HepG2 (cell line): Measurements from ENCODE around the gene MNAT1. TPM values are rescaled to one million over a fixed set of nuclear protein-coding genes. Genes with fewer than 3 reads are reported as not detected.

Experiments used
- ATAC-seq: fragments of 200-7000 bp; cut with Tn5 transposase; 3 replicates; pipeline ENCODE4 v1.9.1; 2020; ENCODE audit warnings: mild to moderate bottlenecking, moderate library complexity
- BruUV-seq: library from RNA; stranded (reverse); fragments of 400-500 nt; replicated peaks from 2 replicates; lab custom pipeline; 2021; lab: Mats Ljungman, UMichigan
- CTCF ChIA-PET: fragments of 300-600 bp; formaldehyde crosslinking; extraction: SDS; loops from one replicate; lab custom pipeline; 2021; ENCODE audit warnings: low total read pairs, inconsistent platforms, low intra/inter-chr PET ratio; lab: Yijun Ruan, JAX
- POLR2A ChIA-PET: fragments of 350-600 bp; sonication (Branson Sonifier 250); formaldehyde crosslinking; loops from one replicate; lab custom pipeline; 2020; ENCODE audit warnings: antibody characterized with exemption, inconsistent platforms; lab: Yijun Ruan, JAX
- DNase-seq: peaks from one replicate; pipeline ENCODE4 v3.0.0-alpha.2; 2015; ENCODE audit warnings: low spot score
- FAIRE-seq: peaks from 3 replicates; lab custom pipeline; 2011; peaks lifted over from hg19 to GRCh38; lab: Jason Lieb, UNC
- H2AFZ ChIP-seq: one replicate; pipeline ENCODE4 v1.6.1; 2011; ENCODE audit warnings: low read length, inconsistent platforms
- H3K27ac ChIP-seq: fragments of 300-600 bp; 3 replicates; pipeline ENCODE4 v1.8.0; 2011; ENCODE audit warnings: mixed run types, mild to moderate bottlenecking, mixed read lengths, low read length, inconsistent platforms; ENCODE audit not compliant: insufficient read depth; ENCODE audit errors: extremely low read length
- H3K27me3 ChIP-seq, 2 experiments: fragments of 200-600 bp in 1 of 2; 2 replicates in 1 of 2; 3 replicates in 1 of 2; pipeline versions ENCODE4 v1.6.0 to v1.8.0; 2011; ENCODE audit warnings: low read length in 2 of 2, mild to moderate bottlenecking in 2 of 2, moderate library complexity in 2 of 2, inconsistent platforms in 1 of 2; ENCODE audit not compliant: insufficient read depth in 2 of 2, control insufficient read depth in 1 of 2
- H3K36me3 ChIP-seq, 2 experiments: fragments of 200-600 bp in 1 of 2; replicated peaks in 1 of 2; 2 replicates in 1 of 2; 3 replicates in 1 of 2; pipeline versions ENCODE4 v1.5.1 to v1.8.0; 2011; ENCODE audit warnings: low read length in 2 of 2, inconsistent platforms in 1 of 2; ENCODE audit not compliant: insufficient read depth in 2 of 2, control insufficient read depth in 1 of 2
- H3K4me1 ChIP-seq: 2 replicates; pipeline ENCODE4 v1.5.1; 2012; ENCODE audit warnings: low read length, inconsistent platforms; ENCODE audit not compliant: insufficient read depth
- H3K4me2 ChIP-seq: 2 replicates; pipeline ENCODE4 v1.6.0; 2011; ENCODE audit warnings: low read depth, low read length, inconsistent platforms
- H3K4me3 ChIP-seq, 3 experiments: fragments of 200-600 bp in 1 of 3; sonication (generic), shearing (Covaris generic) in 1 of 3; replicated peaks in 1 of 3; 2 replicates each; pipeline ENCODE4 v1.5.1; 2011 to 2016; ENCODE audit warnings: low read length in 3 of 3, inconsistent platforms in 2 of 3, low read depth in 2 of 3, mild to moderate bottlenecking in 2 of 3, control low read depth in 1 of 3, mixed read lengths in 1 of 3; ENCODE audit not compliant: insufficient read depth in 1 of 3
- H3K79me2 ChIP-seq: one replicate; pipeline ENCODE4 v1.6.1; 2011; ENCODE audit warnings: low read length, inconsistent platforms; ENCODE audit not compliant: insufficient read depth
- H3K9ac ChIP-seq: 2 replicates; pipeline ENCODE4 v1.6.0; 2011; ENCODE audit warnings: mild to moderate bottlenecking, low read depth, low read length, inconsistent platforms; ENCODE audit not compliant: insufficient read depth
- H3K9me3 ChIP-seq: 2 replicates; pipeline ENCODE4 v1.5.1; 2012; ENCODE audit warnings: mild to moderate bottlenecking, low read length
- H4K20me1 ChIP-seq: 2 replicates; pipeline ENCODE4 v1.6.0; 2011; ENCODE audit warnings: inconsistent platforms, mild to moderate bottlenecking, low read length, moderate library complexity; ENCODE audit not compliant: insufficient read depth
- ARID2 ChIP-seq: sonication (generic); formaldehyde crosslinking; IDR thresholded peaks from 2 replicates; pipeline ENCODE4 v1.8.1; 2022; ENCODE audit warnings: mild to moderate bottlenecking, missing genetic modification reagents, borderline replicate concordance
- CENPT ChIP-seq: sonication (generic); formaldehyde crosslinking; IDR thresholded peaks from 2 replicates; pipeline ENCODE4 v1.8.0; 2022; ENCODE audit warnings: low read depth, mild to moderate bottlenecking, moderate library complexity, missing genetic modification reagents
- DNMT3B ChIP-seq: conservative IDR thresholded peaks from 2 replicates; pipeline ENCODE4 v1.6.1; 2016; ENCODE audit warnings: missing biosample characterization, control low read depth
- HOXA7 ChIP-seq: sonication (generic); formaldehyde crosslinking; IDR thresholded peaks from 2 replicates; pipeline ENCODE4 v1.8.1; 2022; ENCODE audit warnings: mild to moderate bottlenecking, missing genetic modification reagents, moderate library complexity
- HOXD1 ChIP-seq: sonication (generic); formaldehyde crosslinking; IDR thresholded peaks from 2 replicates; pipeline ENCODE4 v1.5.0; 2020; ENCODE audit warnings: missing genetic modification reagents
- MLXIP ChIP-seq: sonication (generic); formaldehyde crosslinking; IDR thresholded peaks from 2 replicates; pipeline ENCODE4 v1.9.0; 2021; ENCODE audit warnings: missing genetic modification reagents, borderline replicate concordance
- PAF1 ChIP-seq: IDR thresholded peaks from 2 replicates; pipeline ENCODE4 v1.6.1; 2016; ENCODE audit warnings: missing genetic modification reagents, missing compliant biosample characterization
- PATZ1 ChIP-seq: sonication (generic); formaldehyde crosslinking; IDR thresholded peaks from 2 replicates; pipeline ENCODE4 v1.4.0; 2020; ENCODE audit warnings: missing genetic modification reagents
- TARDBP ChIP-seq: sonication (generic); formaldehyde crosslinking; IDR thresholded peaks from 2 replicates; pipeline ENCODE4 v1.8.0; 2022; ENCODE audit warnings: mild to moderate bottlenecking, missing genetic modification reagents
- THAP8 ChIP-seq: sonication (generic); formaldehyde crosslinking; IDR thresholded peaks from 2 replicates; pipeline ENCODE4 v1.5.1; 2020; ENCODE audit warnings: missing genetic modification reagents, mild to moderate bottlenecking, borderline replicate concordance
- UBTF ChIP-seq: sonication (generic); formaldehyde crosslinking; IDR thresholded peaks from 2 replicates; pipeline ENCODE4 v1.4.0; 2020; ENCODE audit warnings: mild to moderate bottlenecking, missing genetic modification reagents
- ZNF207 ChIP-seq: fragments of 450-650 bp; IDR thresholded peaks from 2 replicates; pipeline ENCODE4 v1.6.1; 2016; ENCODE audit warnings: antibody characterized with exemption, borderline replicate concordance
- ZNF468 ChIP-seq: sonication (generic); formaldehyde crosslinking; IDR thresholded peaks from 2 replicates; pipeline ENCODE4 v1.8.0; 2022; ENCODE audit warnings: mild to moderate bottlenecking, moderate library complexity, missing genetic modification reagents
- ZNF543 ChIP-seq: sonication (generic); formaldehyde crosslinking; IDR thresholded peaks from 2 replicates; pipeline ENCODE4 v1.4.0; 2020; ENCODE audit warnings: mild to moderate bottlenecking, missing genetic modification reagents
- ZNF607 ChIP-seq: sonication (generic); formaldehyde crosslinking; IDR thresholded peaks from 2 replicates; pipeline ENCODE4 v1.5.1; 2020; ENCODE audit warnings: missing genetic modification reagents, mild to moderate bottlenecking, borderline replicate concordance
- ZNF724P ChIP-seq: sonication (generic); formaldehyde crosslinking; IDR thresholded peaks from 2 replicates; pipeline ENCODE4 v1.8.0; 2022; ENCODE audit warnings: missing genetic modification reagents, borderline replicate concordance
- WGBS: methylation state at CpG from one replicate; pipeline ENCODE4 v1.1.6; 2017; ENCODE audit warnings: low lambda C conversion rate; 5-methylcytosine and 5-hydroxymethylcytosine counted together
- in situ Hi-C: cut with HindIII; loops from 2 replicates; pipeline ENCODE4 v1.10.0; 2017; ENCODE audit warnings: low pct_unique_long_range_greater_than_20kb; ENCODE audit not compliant: extremely low pct_ligation_motif_present
- intact Hi-C: fragments of 100-400 bp; cut with micrococcal nuclease; formaldehyde crosslinking; loops from one replicate; pipeline ENCODE4 v1.10.0; 2022; ENCODE audit not compliant: unreplicated experiment
- polyA plus RNA-seq, 8 experiments: library from polyadenylated mRNA; depleted of rRNA in 3 of 8; stranded (reverse) in 7 of 8; unstranded in 1 of 8; fragments of >200 nt; fragmentation: Illumina TruSeq in 4 of 8; extraction: Trizol in 4 of 8; gene quantifications; 2 replicates each; pipeline versions ENCODE4 v1.2.1 to v1.2.3, GENCODE V29; 2011 to 2016; ENCODE audit warnings: low read depth in 4 of 8, missing spikeins in 1 of 8, mixed read lengths in 1 of 8; ENCODE audit not compliant: insufficient read depth in 1 of 8
- total RNA-seq, 5 experiments: library from RNA; depleted of rRNA; stranded (reverse); fragments of >200 nt; fragmentation: Illumina TruSeq; extraction: Trizol; gene quantifications; 2 replicates each; pipeline ENCODE4 v1.2.3, GENCODE V29; 2016; ENCODE audit warnings: low read depth in 1 of 5

The MNAT1 gene
- total and polyA plus RNA-seq, 2 of the 13 experiments (the other 11 are each of a cell fraction or from before 2014, with no cell fraction given) = 49.2 to 94.8 TPM

GRCh38 chr14:60973070-60973469, 238.5 kb downstream of the MNAT1 start:
- intact Hi-C loops = no loop called here
- no peaks in the 10 kb centered on the region for H3K9me3 ChIP-seq
- POLR2A ChIA-PET = no interaction called here
- no peak for TF ChIP-seq PATZ1 (CRISPR knock-in tag)
- TF ChIP-seq THAP8 (CRISPR knock-in tag) = no peak
- no peak for TF ChIP-seq DNMT3B (CRISPR knock-in tag)
- TF ChIP-seq ARID2 (CRISPR knock-in tag) = no peak
- no peak for TF ChIP-seq PAF1 (CRISPR knock-in tag)
- TF ChIP-seq ZNF724P (CRISPR knock-in tag) = no peak
- TF ChIP-seq ZNF543 (CRISPR knock-in tag) = no peak
- TF ChIP-seq TARDBP = no peak
- TF ChIP-seq ZNF207 = no peak
- no peak for TF ChIP-seq ZNF607 (CRISPR knock-in tag)
- no peak for TF ChIP-seq CENPT
- no peak for TF ChIP-seq HOXD1 (CRISPR knock-in tag)
- no peak for TF ChIP-seq ZNF468 (CRISPR knock-in tag)
- TF ChIP-seq MLXIP (CRISPR knock-in tag) = no peak
- no peak for TF ChIP-seq HOXA7 (CRISPR knock-in tag)
- TF ChIP-seq UBTF (CRISPR knock-in tag) = no peak

More at GRCh38 chr14:60973070-60973469, 238.5 kb downstream of the MNAT1 start:
- no peaks in the 10 kb centered on the region for H4K20me1 ChIP-seq
- CTCF ChIA-PET = no interaction called here
- ATAC-seq (no peak), DNase-seq (no peak), FAIRE-seq (no peak)
- BruUV-seq = no TSS peak
- H3K36me3 ChIP-seq = peaks cover 1 to 13% of the 10 kb centered on the region in 2 experiments; a peak in 4 of 5 replicates
- no peak overlapping the region for H3K27ac ChIP-seq
- peaks cover 9% of the 10 kb centered on the region for H3K4me1 ChIP-seq
- no peaks in the 10 kb centered on the region for H3K27me3 ChIP-seq
- in situ Hi-C loops = no loop called here
- H3K9ac ChIP-seq = no peak overlapping the region
- no peak overlapping the region for H2AFZ ChIP-seq
- H3K79me2 ChIP-seq = no peaks in the 10 kb centered on the region
- no peak overlapping the region for H3K4me2 ChIP-seq
- no peak overlapping the region for H3K4me3 ChIP-seq
- WGBS = 93% methylated on average over 3 of the region's 3 CpGs
